Prostate gland (tissue), 2 donors: ENCODE data around the gene TGFBR3. TPM values are rescaled to one million over a fixed set of nuclear protein-coding genes. Genes with fewer than 3 reads are reported as not detected.
"Not testable (repeated sequence)": the region's sequence is repeated elsewhere in the genome, so short reads cannot be mapped to it uniquely, and the experiment has no call there.

Source experiments
- DNase-seq: peaks from one replicate; pipeline ENCODE4 v3.0.0-alpha.2; 2019; ENCODE audit warnings: low spot score
- H3K27ac ChIP-seq, 2 donors: fragments of 200-600 bp; sonication (generic); 2 replicates each; pipeline ENCODE4 v1.5.1; 2017 to 2019
- H3K27me3 ChIP-seq: fragments of 200-600 bp; sonication (generic); replicated peaks from 2 replicates; pipeline ENCODE4 v1.5.1; 2019; ENCODE audit not compliant: insufficient read depth
- H3K36me3 ChIP-seq, 2 donors: fragments of 200-600 bp; sonication (generic); 1 replicate in 1 of 2; 2 replicates in 1 of 2; pipeline versions ENCODE4 v1.5.1 to v1.8.1; 2017 to 2019
- H3K4me1 ChIP-seq: fragments of 200-600 bp; sonication (generic); replicated peaks from 2 replicates; pipeline ENCODE4 v1.5.1; 2019
- H3K4me3 ChIP-seq, 2 donors: fragments of 200-600 bp; sonication (generic); 2 replicates each; pipeline ENCODE4 v1.5.1; 2017 to 2019
- H3K9me3 ChIP-seq: fragments of 200-600 bp; sonication (generic); 2 replicates; pipeline ENCODE4 v1.5.1; 2017
- POLR2A ChIP-seq: fragments of 450-650 bp; IDR thresholded peaks from one replicate; pipeline ENCODE4 v1.6.1; 2016; ENCODE audit warnings: antibody characterized with exemption, mild to moderate bottlenecking
- POLR2AphosphoS5 ChIP-seq: sonication (generic); formaldehyde crosslinking; IDR thresholded peaks from one replicate; pipeline ENCODE4 v1.6.1; 2017; ENCODE audit warnings: antibody characterized with exemption
- WGBS: methylation state at CpG from one replicate; pipeline ENCODE4 v1.1.5; 2018; 5-methylcytosine and 5-hydroxymethylcytosine counted together
- intact Hi-C: fragments of 100-400 bp; cut with DNase I; formaldehyde crosslinking; loops from one replicate; pipeline ENCODE4 v1.14.2; 2022
- total RNA-seq, 2 donors: library from RNA; depleted of rRNA; stranded (reverse); fragments of >200 nt; gene quantifications; one replicate each; pipeline ENCODE4 v1.1.0, GENCODE V29; 2016
- TF ChIP-seq, protein P1 (sequence below), 4 experiments: fragments of 200-600 bp in 2 of 4; fragments of 450-650 bp in 2 of 4; sonication (generic) in 2 of 4; IDR thresholded peaks; 1 replicate in 3 of 4; 2 replicates in 1 of 4; pipeline ENCODE4 v1.5.1; 2016 to 2019; ENCODE audit warnings: antibody characterized with exemption in 4 of 4, mild to moderate bottlenecking in 2 of 4, moderate library complexity in 2 of 4

TGFBR3 gene
- total RNA-seq, 2 donors from 2014 or later: 26.4 to 51.7 TPM

DNA sequence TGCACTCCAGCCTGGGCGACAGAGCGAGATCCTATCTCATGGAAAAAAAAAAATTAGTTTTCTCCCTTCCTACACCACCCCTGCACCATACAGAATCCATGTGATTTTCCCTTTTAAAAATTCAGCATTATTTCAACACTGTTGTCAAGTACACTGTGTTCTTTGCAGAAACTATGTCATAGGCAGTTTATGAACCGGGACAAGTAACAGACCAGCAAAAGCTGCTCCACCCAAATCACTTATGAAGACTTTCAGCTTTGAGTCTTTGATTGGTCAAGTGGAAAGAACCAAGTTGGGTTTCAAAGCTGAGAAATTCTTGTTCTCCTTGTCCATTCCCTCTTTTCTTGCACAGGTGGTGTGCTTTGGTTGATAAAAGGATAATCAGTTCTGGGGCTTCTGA lies 212.3 kb downstream of the TGFBR3 start:
- H3K27me3 ChIP-seq: no peaks in the 10 kb centered on the region
- no peaks in the 10 kb centered on the region for H3K4me1 ChIP-seq
- H3K4me3 ChIP-seq: no peak overlapping the region
- WGBS: 80% methylated on average over 3 of the region's 3 CpGs
- no peak for DNase-seq
- intact Hi-C loops: no loop called here
- no peaks in the 10 kb centered on the region for H3K36me3 ChIP-seq
- H3K27ac ChIP-seq: no peak overlapping the region
- no peaks in the 10 kb centered on the region for H3K9me3 ChIP-seq
- TF ChIP-seq, protein P1, sequence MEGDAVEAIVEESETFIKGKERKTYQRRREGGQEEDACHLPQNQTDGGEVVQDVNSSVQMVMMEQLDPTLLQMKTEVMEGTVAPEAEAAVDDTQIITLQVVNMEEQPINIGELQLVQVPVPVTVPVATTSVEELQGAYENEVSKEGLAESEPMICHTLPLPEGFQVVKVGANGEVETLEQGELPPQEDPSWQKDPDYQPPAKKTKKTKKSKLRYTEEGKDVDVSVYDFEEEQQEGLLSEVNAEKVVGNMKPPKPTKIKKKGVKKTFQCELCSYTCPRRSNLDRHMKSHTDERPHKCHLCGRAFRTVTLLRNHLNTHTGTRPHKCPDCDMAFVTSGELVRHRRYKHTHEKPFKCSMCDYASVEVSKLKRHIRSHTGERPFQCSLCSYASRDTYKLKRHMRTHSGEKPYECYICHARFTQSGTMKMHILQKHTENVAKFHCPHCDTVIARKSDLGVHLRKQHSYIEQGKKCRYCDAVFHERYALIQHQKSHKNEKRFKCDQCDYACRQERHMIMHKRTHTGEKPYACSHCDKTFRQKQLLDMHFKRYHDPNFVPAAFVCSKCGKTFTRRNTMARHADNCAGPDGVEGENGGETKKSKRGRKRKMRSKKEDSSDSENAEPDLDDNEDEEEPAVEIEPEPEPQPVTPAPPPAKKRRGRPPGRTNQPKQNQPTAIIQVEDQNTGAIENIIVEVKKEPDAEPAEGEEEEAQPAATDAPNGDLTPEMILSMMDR (IDR thresholded peaks at IDR 0.05): no peak
- no peak for TF ChIP-seq POLR2A
- no peak for TF ChIP-seq POLR2AphosphoS5

DNA sequence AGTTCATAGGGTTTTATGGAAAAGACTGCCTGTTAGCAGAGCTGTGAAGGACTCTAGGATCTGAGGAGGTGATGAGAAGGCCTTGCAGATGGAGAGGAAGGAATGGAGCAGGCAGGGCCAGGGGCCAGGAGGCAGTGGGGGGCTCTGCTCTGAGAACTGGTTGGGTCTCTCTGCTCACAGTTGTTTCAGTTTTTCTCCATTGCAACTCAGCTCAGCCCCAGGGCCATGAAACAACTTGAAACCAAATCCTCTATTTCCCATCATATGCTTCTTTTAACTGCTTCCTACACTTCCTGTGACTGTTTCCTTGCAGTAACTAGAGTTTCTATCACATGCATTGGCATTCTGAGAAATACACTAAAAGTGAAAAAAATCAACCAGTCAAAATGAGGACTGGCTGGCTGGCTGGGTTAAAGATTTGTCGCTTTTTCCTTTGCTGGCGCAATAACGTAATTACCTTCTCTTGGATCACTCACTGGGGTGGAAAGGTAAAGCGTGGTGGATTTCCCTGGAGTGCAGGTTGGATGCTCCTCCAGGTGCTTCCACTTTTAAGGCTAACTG lies 213.3 kb downstream of the TGFBR3 start:
- no peaks in the 10 kb centered on the region for H3K36me3 ChIP-seq
- TF ChIP-seq POLR2AphosphoS5 (no peak), POLR2A (no peak)
- TF ChIP-seq, protein P1 (IDR thresholded peaks at IDR 0.05): no peak
- no peak for DNase-seq
- H3K27ac ChIP-seq: no peak overlapping the region
- H3K4me1 ChIP-seq: no peaks in the 10 kb centered on the region
- 95% methylated on average over 4 of the region's 4 CpGs for WGBS
- intact Hi-C loops: no loop called here
- no peaks in the 10 kb centered on the region for H3K9me3 ChIP-seq
- no peaks in the 10 kb centered on the region for H3K27me3 ChIP-seq
- H3K4me3 ChIP-seq: no peak overlapping the region

DNA sequence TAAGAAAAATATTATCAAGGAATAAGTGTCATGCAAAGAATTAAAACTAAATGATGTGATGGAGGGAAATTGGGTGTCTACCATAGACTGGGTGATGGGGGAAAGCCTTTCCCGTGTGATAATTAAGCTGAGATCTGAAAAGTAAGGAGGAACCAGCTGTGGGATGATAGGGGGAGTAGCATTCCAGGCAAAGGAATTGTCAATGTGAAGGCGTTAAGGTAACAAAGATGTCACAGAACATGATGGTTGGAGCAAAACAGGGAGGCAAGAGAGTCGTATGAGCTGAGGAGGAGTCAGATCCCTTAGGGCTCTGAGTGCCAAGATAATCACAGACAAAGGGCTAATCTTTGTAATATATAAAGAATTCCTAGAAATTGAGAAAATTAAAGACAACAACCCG lies 215.2 kb downstream of the TGFBR3 start:
- no peak for DNase-seq
- Histone ChIP-seq H3K9me3 (no peaks in the 10 kb centered on the region), H3K27me3 (no peaks in the 10 kb centered on the region), H3K4me3 (no peak overlapping the region), H3K4me1 (no peaks in the 10 kb centered on the region), H3K27ac (no peak overlapping the region), H3K36me3 (no peaks in the 10 kb centered on the region)
- 84% methylated on average over 4 of the region's 4 CpGs for WGBS
- TF ChIP-seq POLR2AphosphoS5 (no peak), POLR2A (no peak)
- TF ChIP-seq, protein P1 (IDR thresholded peaks at IDR 0.05): no peak
- intact Hi-C loops: no loop called here

DNA sequence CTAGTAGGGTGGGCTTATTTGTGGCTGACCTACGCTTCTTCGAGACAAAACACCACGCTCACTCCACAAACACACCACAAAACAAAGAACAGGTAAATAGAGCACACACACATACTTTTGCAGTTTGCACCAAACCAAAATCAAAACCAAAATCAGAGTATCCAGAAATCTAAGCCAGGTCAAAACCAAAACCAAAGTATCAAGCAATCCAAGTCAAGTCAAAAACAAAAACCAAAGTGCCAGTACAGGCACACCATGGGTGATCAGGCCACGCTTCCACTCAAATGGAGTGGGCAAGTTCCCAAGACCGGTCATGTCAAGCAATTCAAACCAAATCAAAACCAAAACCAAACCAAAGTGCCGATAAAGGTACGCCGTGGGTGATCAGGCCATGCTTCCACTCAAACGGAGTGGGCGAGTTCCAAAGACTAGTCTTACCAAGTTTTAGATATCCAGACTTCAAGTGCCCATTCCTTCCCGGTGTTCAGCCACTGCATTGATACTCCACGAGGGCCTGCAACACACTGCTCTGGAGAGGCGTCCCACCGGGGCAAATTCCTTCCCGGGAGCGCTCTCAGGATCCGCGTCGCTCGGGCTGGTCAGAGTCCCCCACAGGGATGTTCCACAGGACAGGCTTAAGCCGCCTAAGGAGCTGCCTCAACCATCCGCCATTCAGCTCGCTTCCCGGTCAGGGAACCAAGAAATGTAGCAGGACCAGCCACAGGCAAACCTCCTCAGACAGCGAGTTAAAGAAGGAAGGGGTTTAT lies 216.2 kb downstream of the TGFBR3 start:
- Histone ChIP-seq H3K27me3 (no peaks in the 10 kb centered on the region), H3K4me1 (no peaks in the 10 kb centered on the region), H3K9me3 (no peaks in the 10 kb centered on the region), H3K4me3 (no peak overlapping the region), H3K27ac (no peak overlapping the region), H3K36me3 (no peaks in the 10 kb centered on the region)
- 96% methylated on average over 25 of the region's 25 CpGs for WGBS
- TF ChIP-seq POLR2A (no peak), POLR2AphosphoS5 (no peak)
- TF ChIP-seq, protein P1 (IDR thresholded peaks at IDR 0.05): no peak
- DNase-seq: no peak
- intact Hi-C loops: no loop called here

DNA sequence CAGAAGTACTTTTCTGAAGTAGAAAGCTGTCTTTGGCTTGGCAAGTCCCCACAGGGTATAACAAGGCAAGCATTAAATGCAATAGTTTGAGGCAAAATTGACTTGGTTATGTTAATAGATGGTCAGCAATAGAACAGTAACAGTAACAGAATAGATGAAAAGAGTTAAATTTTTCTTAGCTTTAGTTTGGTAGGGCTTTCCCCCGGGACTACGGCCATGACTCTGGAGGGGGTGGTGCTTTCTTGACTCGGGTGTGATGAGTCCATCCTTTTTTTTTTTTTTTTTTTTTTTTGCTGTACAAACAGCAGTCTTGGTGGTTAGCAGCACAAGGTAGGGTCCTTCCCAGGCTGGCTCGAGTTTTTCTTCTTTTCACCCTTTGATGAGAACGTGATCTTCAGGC lies 219.3 kb downstream of the TGFBR3 start:
- H3K27ac ChIP-seq, intact Hi-C loops, DNase-seq, H3K27me3 ChIP-seq, H3K4me1 ChIP-seq, H3K9me3 ChIP-seq, H3K4me3 ChIP-seq, H3K36me3 ChIP-seq: not testable (repeated sequence)
- WGBS: 28% methylated on average over 5 of the region's 5 CpGs
